Transverse colon (tissue), 4 donors: Measurements from ENCODE around the gene ITGB3BP. TPM values are rescaled to one million over a fixed set of nuclear protein-coding genes. Genes with fewer than 3 reads are reported as not detected.

ENCODE experiments used
- DNase-seq: peaks from one replicate; pipeline ENCODE4 v3.0.0-alpha.2; 2019
- H3K27ac ChIP-seq, 4 donors: fragments of 200-600 bp; sonication (generic); 2 replicates each; pipeline ENCODE4 v1.5.1; 2016 to 2018; ENCODE audit warnings: inconsistent platforms in 4 of 4
- H3K27me3 ChIP-seq: fragments of 200-600 bp; sonication (generic); 2 replicates; pipeline ENCODE4 v1.5.1; 2017; ENCODE audit warnings: inconsistent platforms
- H3K36me3 ChIP-seq, 4 donors: fragments of 200-600 bp; sonication (generic); 2 replicates each; pipeline ENCODE4 v1.5.1; 2017 to 2019; ENCODE audit warnings: inconsistent platforms in 4 of 4
- H3K4me1 ChIP-seq, 4 donors: fragments of 200-600 bp; sonication (generic); 2 replicates each; pipeline ENCODE4 v1.5.1; 2017 to 2020; ENCODE audit warnings: inconsistent platforms in 4 of 4
- H3K4me3 ChIP-seq, 4 donors: fragments of 200-600 bp; sonication (generic); 1 replicate in 1 of 4; 2 replicates in 3 of 4; pipeline versions ENCODE4 v1.5.1 to v1.6.1; 2017 to 2019; ENCODE audit warnings: inconsistent platforms in 4 of 4
- H3K9me3 ChIP-seq, 2 donors: fragments of 200-600 bp; sonication (generic); 2 replicates each; pipeline ENCODE4 v1.5.1; 2017 to 2019; ENCODE audit warnings: inconsistent platforms in 2 of 2
- CTCF ChIP-seq, 5 experiments: fragments of 200-600 bp in 3 of 5; fragments of 450-650 bp in 2 of 5; sonication (generic) in 3 of 5; IDR thresholded peaks; 1 replicate in 2 of 5; 2 replicates in 3 of 5; pipeline ENCODE4 v1.5.1; 2016 to 2017; ENCODE audit warnings: antibody characterized with exemption in 5 of 5, inconsistent platforms in 3 of 5, mild to moderate bottlenecking in 2 of 5, moderate library complexity in 1 of 5
- EP300 ChIP-seq: sonication (generic); formaldehyde crosslinking; IDR thresholded peaks from one replicate; pipeline ENCODE4 v1.6.1; 2017; ENCODE audit warnings: antibody characterized with exemption, low read depth
- POLR2A ChIP-seq: fragments of 450-650 bp; IDR thresholded peaks from one replicate; pipeline ENCODE4 v1.6.1; 2016; ENCODE audit warnings: antibody characterized with exemption, mild to moderate bottlenecking, moderate library complexity
- POLR2AphosphoS5 ChIP-seq, 3 donors: sonication (generic); formaldehyde crosslinking; IDR thresholded peaks; one replicate each; pipeline ENCODE4 v1.6.1; 2016; ENCODE audit warnings: antibody characterized with exemption in 3 of 3
- WGBS, 2 donors: methylation state at CpG; one replicate each; pipeline ENCODE4 v1.1.5; 2018; ENCODE audit warnings: low coverage in 1 of 2; 5-methylcytosine and 5-hydroxymethylcytosine counted together
- in situ Hi-C, 4 donors: fragments of 200-750 bp; cut with MboI; loops; one replicate each; pipeline versions ENCODE4 v1.15.0 to v1.15.1; 2017; ENCODE audit warnings: low sequenced_read_pairs in 3 of 4, low pct_ligation_motif_present in 1 of 4, low pct_unique_long_range_greater_than_20kb in 1 of 4
- intact Hi-C: fragments of 100-400 bp; cut with DNase I; formaldehyde crosslinking; loops from one replicate; pipeline ENCODE4 v1.15.1; 2023; ENCODE audit warnings: low total_unique reads
- total RNA-seq, 4 donors: library from RNA; depleted of rRNA; stranded (reverse); fragments of >200 nt; gene quantifications; one replicate each; pipeline ENCODE4 v1.1.0, GENCODE V29; 2016

Gene ITGB3BP
- total RNA-seq, 4 donors from 2014 or later = 0.80 to 12.2 (median 7.1) TPM

DNA sequence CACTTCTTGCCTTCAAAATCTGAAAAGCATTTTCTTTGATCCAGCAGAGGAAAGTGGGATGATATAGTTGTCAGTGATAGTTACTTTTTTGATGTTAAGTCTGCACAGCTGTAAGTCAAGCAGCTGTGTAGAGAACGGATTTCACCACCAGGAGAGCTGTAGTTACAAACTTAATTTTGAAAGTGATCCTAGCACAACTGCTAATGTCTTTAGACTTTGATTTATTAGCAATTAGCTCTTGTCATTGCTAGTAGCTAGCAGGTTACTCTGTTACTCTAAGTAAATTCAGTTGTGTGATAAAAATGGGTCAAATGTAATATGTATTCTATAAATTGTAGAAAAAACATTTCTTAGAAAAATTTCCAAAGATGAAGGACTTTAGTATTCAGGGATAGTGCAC, 109.6 kb downstream of the ITGB3BP start:
- in situ Hi-C loops = no loop called here
- no peak for DNase-seq
- H3K4me3 ChIP-seq = no peak overlapping the region
- peaks cover 0 to 5% (median 0%) of the 10 kb centered on the region in 4 donors for H3K36me3 ChIP-seq
- no peaks in the 10 kb centered on the region for H3K4me1 ChIP-seq
- TF ChIP-seq POLR2AphosphoS5 (IDR thresholded peaks at IDR 0.05) (no peak), CTCF (IDR thresholded peaks at IDR 0.05) (no peak), POLR2A (no peak), EP300 (no peak)
- H3K27ac ChIP-seq = no peak overlapping the region
- intact Hi-C loops = no loop called here
- no peaks in the 10 kb centered on the region for H3K27me3 ChIP-seq
- WGBS, 2 donors = 66 to 90% methylated on average over 1 of the region's 1 CpG
- no peaks in the 10 kb centered on the region for H3K9me3 ChIP-seq

GRCh38 chr1:63411066-63411465, 112.0 kb downstream of the ITGB3BP start:
- no peak overlapping the region for H3K27ac ChIP-seq
- H3K4me1 ChIP-seq = no peaks in the 10 kb centered on the region
- no peak overlapping the region for H3K4me3 ChIP-seq
- no peaks in the 10 kb centered on the region for H3K27me3 ChIP-seq
- in situ Hi-C loops = no loop called here
- WGBS, 2 donors = 76 to 82% methylated on average over 2 of the region's 2 CpGs
- TF ChIP-seq CTCF (IDR thresholded peaks at IDR 0.05) (no peak), EP300 (no peak), POLR2A (no peak), POLR2AphosphoS5 (IDR thresholded peaks at IDR 0.05) (no peak)
- peaks cover 0 to 5% (median 0%) of the 10 kb centered on the region in 4 donors for H3K36me3 ChIP-seq
- intact Hi-C loops = no loop called here
- H3K9me3 ChIP-seq = no peaks in the 10 kb centered on the region
- DNase-seq = no peak

DNA sequence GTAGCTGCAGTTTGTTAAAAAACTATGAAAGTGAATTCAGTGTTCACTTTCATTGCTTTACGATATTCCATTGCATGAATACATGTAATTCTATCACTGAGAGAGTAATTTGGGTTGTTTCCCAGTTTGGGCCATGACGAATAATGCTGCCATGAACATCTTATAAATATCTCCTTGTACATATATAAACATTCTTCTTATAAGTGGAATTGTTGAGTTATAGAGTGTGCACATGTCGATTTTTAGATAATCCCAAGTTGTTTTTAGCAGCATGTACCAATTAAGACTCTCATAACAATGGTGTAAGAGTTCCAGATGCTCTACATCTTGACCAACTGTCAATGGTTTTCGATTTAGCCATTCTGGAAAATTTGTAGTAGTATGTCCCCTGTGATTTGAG, 114.7 kb downstream of the ITGB3BP start:
- intact Hi-C loops (no loop called here), in situ Hi-C loops (no loop called here)
- no peak for DNase-seq
- Histone ChIP-seq H3K27me3 (no peaks in the 10 kb centered on the region), H3K4me3 (no peak overlapping the region), H3K27ac (no peak overlapping the region), H3K4me1 (no peaks in the 10 kb centered on the region), H3K9me3 (no peaks in the 10 kb centered on the region), H3K36me3 (peaks cover 0 to 5% (median 0%) of the 10 kb centered on the region in 4 donors)
- TF ChIP-seq POLR2A (no peak), CTCF (IDR thresholded peaks at IDR 0.05) (no peak), EP300 (no peak)
- 59 to 83% methylated on average over 4 of the region's 4 CpGs for whole genome bisulfite sequencing, 2 donors

- TF ChIP-seq EP300 = no peak
- no peak for TF ChIP-seq CTCF (IDR thresholded peaks at IDR 0.05)
- TF ChIP-seq POLR2AphosphoS5 (IDR thresholded peaks at IDR 0.05) = no peak
- no peak for TF ChIP-seq POLR2A
- DNase-seq = no peak
- in situ Hi-C loops (no loop called here), intact Hi-C loops (no loop called here)
- Histone ChIP-seq H3K36me3 (no peaks in the 10 kb centered on the region), H3K4me1 (no peaks in the 10 kb centered on the region), H3K27me3 (no peaks in the 10 kb centered on the region), H3K9me3 (no peaks in the 10 kb centered on the region), H3K4me3 (no peak overlapping the region), H3K27ac (no peak overlapping the region)
Observed at GRCh38 chr1:63407002-63407401, 116.0 kb downstream of the ITGB3BP start.
